Natural killer cell (primary cell): ENCODE measurements around the gene SLC37A2. TPM values are rescaled to one million over a fixed set of nuclear protein-coding genes. Genes with fewer than 3 reads are reported as not detected.

Source experiments
- total RNA-seq, 4 donors: library from RNA; stranded (reverse); fragments of 120-200 nt in 1 of 4; gene quantifications; one replicate each; pipeline versions ENCODE4 v1.2.3 to v1.2.4, GENCODE V29; 2013 to 2022

Gene SLC37A2
- total RNA-seq, 3 donors from 2014 or later (not counting 1 experiment from before 2014, with no cell fraction given): 1.0 to 3.2 (median 1.8) TPM

Other genes with a start within 250 kb of the SLC37A2 start
- 10 to 100 TPM; 16.9 to 23.8 (median 22.7) TPM for gene ROBO3, start 197.9 kb upstream of the SLC37A2 start, total RNA-seq
- gene ROBO4, start 165.4 kb upstream of the SLC37A2 start, total RNA-seq: not detected
- not detected for gene HEPN1, start 144.1 kb upstream of the SLC37A2 start, total RNA-seq
- gene HEPACAM, start 127.3 kb upstream of the SLC37A2 start, total RNA-seq: not detected
- gene CCDC15, start 109.1 kb upstream of the SLC37A2 start, total RNA-seq: 1 to 10 TPM; 3.8 to 4.7 (median 3.9) TPM
- 10 to 100 TPM; 10.0 to 14.2 (median 12.1) TPM for gene TMEM218, start 48.3 kb downstream of the SLC37A2 start, total RNA-seq
- not detected for gene PKNOX2, start 101.4 kb downstream of the SLC37A2 start, total RNA-seq